GM23338 (cell line): ENCODE measurements around the gene NEUROG3. TPM values are rescaled to one million over a fixed set of nuclear protein-coding genes. Genes with fewer than 3 reads are reported as not detected.

Experiments used
- ATAC-seq: fragments of 200-7000 bp; cut with Tn5 transposase; 3 replicates; pipeline ENCODE4 v1.9.1; 2020
- DNase-seq: peaks from one replicate; pipeline ENCODE4 v3.0.0-alpha.2; 2015; ENCODE audit warnings: low spot score
- H2AFZ ChIP-seq: fragments of 200-600 bp; sonication (generic); 2 replicates; pipeline ENCODE4 v1.8.0; 2016; ENCODE audit warnings: antibody characterized with exemption, mild to moderate bottlenecking, moderate library complexity
- H3F3A ChIP-seq: fragments of 200-600 bp; sonication (generic); replicated peaks from 2 replicates; pipeline ENCODE4 v1.8.0; 2017; ENCODE audit warnings: antibody characterized with exemption, mixed run types, low read depth
- H3K27ac ChIP-seq: fragments of 200-600 bp; sonication (generic); 2 replicates; pipeline ENCODE4 v1.6.1; 2016; ENCODE audit warnings: low read depth
- H3K27me3 ChIP-seq: fragments of 200-600 bp; sonication (generic); 2 replicates; pipeline ENCODE4 v1.8.0; 2016; ENCODE audit warnings: mild to moderate bottlenecking, mixed run types, moderate library complexity; ENCODE audit not compliant: insufficient read depth
- H3K36me3 ChIP-seq: fragments of 200-600 bp; sonication (generic); 2 replicates; pipeline ENCODE4 v1.8.0; 2016; ENCODE audit warnings: mild to moderate bottlenecking; ENCODE audit not compliant: insufficient read depth
- H3K4me1 ChIP-seq: fragments of 200-600 bp; sonication (generic); 2 replicates; pipeline ENCODE4 v1.8.0; 2016; ENCODE audit warnings: mild to moderate bottlenecking, moderate library complexity; ENCODE audit not compliant: insufficient read depth
- H3K4me2 ChIP-seq: fragments of 200-600 bp; sonication (generic); 2 replicates; pipeline ENCODE4 v1.7.1; 2017; ENCODE audit warnings: mixed run types
- H3K4me3 ChIP-seq: fragments of 200-600 bp; sonication (generic); 2 replicates; pipeline ENCODE4 v1.6.1; 2016; ENCODE audit warnings: mixed run types
- H3K79me2 ChIP-seq: fragments of 200-600 bp; sonication (generic); replicated peaks from 2 replicates; pipeline ENCODE4 v1.8.0; 2017; ENCODE audit warnings: mild to moderate bottlenecking; ENCODE audit not compliant: insufficient read depth
- H3K9me2 ChIP-seq: fragments of 200-600 bp; sonication (generic); 2 replicates; pipeline ENCODE4 v1.8.0; 2017; ENCODE audit not compliant: insufficient read depth
- H4K20me1 ChIP-seq: fragments of 200-600 bp; sonication (generic); replicated peaks from 2 replicates; pipeline ENCODE4 v1.8.0; 2017; ENCODE audit warnings: mild to moderate bottlenecking; ENCODE audit not compliant: insufficient read depth
- H3K27ac Mint-ChIP-seq: 2 replicates; pipeline ENCODE4 v1.8.0; 2020; ENCODE audit warnings: inconsistent platforms, mild to moderate bottlenecking, moderate library complexity, mixed read lengths
- H3K27me3 Mint-ChIP-seq: 3 replicates; pipeline ENCODE4 v1.8.0; 2022; ENCODE audit warnings: low read depth, mild to moderate bottlenecking, moderate library complexity, mixed read lengths, inconsistent platforms; ENCODE audit not compliant: insufficient read depth, poor library complexity
- H3K36me3 Mint-ChIP-seq: 3 replicates; pipeline ENCODE4 v1.8.0; 2021; ENCODE audit warnings: low read depth, mild to moderate bottlenecking, inconsistent platforms, moderate library complexity, mixed read lengths
- H3K4me1 Mint-ChIP-seq: 3 replicates; pipeline ENCODE4 v1.8.0; 2020; ENCODE audit warnings: mild to moderate bottlenecking, inconsistent platforms, mixed read lengths
- H3K4me3 Mint-ChIP-seq: 3 replicates; pipeline ENCODE4 v1.8.0; 2021; ENCODE audit warnings: moderate library complexity, mild to moderate bottlenecking, inconsistent platforms, mixed read lengths
- H3K9me3 Mint-ChIP-seq: 3 replicates; pipeline ENCODE4 v1.8.0; 2020; ENCODE audit warnings: moderate library complexity, mild to moderate bottlenecking, inconsistent platforms, mixed read lengths
- EZH2 ChIP-seq: fragments of 200-600 bp; sonication (generic); IDR thresholded peaks from one replicate; pipeline ENCODE4 v1.8.0; 2017; ENCODE audit warnings: antibody characterized with exemption, mild to moderate bottlenecking, low read depth; ENCODE audit not compliant: unreplicated experiment
- EZH2phosphoT487 ChIP-seq: fragments of 200-600 bp; sonication (generic); IDR thresholded peaks from one replicate; pipeline ENCODE4 v1.8.1; 2018; ENCODE audit warnings: antibody characterized with exemption; ENCODE audit not compliant: unreplicated experiment
- STAT1 ChIP-seq: IDR thresholded peaks from one replicate; pipeline ENCODE4 v1.6.1; 2016; ENCODE audit warnings: antibody characterized with exemption; ENCODE audit not compliant: unreplicated experiment
- ZNF114 ChIP-seq: fragments of 250-450 bp; sonication (Bioruptor Pico); IDR thresholded peaks from 2 replicates; pipeline ENCODE4 v1.5.0; 2020; ENCODE audit warnings: mild to moderate bottlenecking, moderate library complexity
- ZNF462 ChIP-seq: fragments of 250-450 bp; sonication (Bioruptor Pico); IDR thresholded peaks from 2 replicates; pipeline ENCODE4 v1.5.0; 2020; ENCODE audit warnings: mild to moderate bottlenecking, moderate library complexity
- polyA plus RNA-seq: library from polyadenylated mRNA; unstranded; fragments of >200 nt; fragmentation: Nextera tagmentation; extraction: Ambion mirVana; gene quantifications from 2 replicates; pipeline ENCODE4 v1.2.1, GENCODE V29; 2016
- total RNA-seq: library from RNA; depleted of rRNA; stranded (reverse); fragments of >200 nt; shearing (Covaris generic); gene quantifications from 2 replicates; pipeline ENCODE4 v1.2.3, GENCODE V29; 2014
- TF ChIP-seq, protein P1 (sequence below): IDR thresholded peaks from 2 replicates; pipeline ENCODE4 v1.6.1; 2016; ENCODE audit warnings: antibody characterized with exemption

Gene NEUROG3
- total and polyA plus RNA-seq, 2 experiments from 2014 or later: not detected

GRCh38 chr10:69571618-69572158 lies 1.5 kb downstream of the NEUROG3 start:
- H3K36me3 Mint-ChIP-seq: peaks cover 4% of the 10 kb centered on the region; the same call in 1 of the 3 replicates
- ATAC-seq (peak; percentile 2), DNase-seq (peak; percentile 66)
- H3K36me3 ChIP-seq: no peaks in the 10 kb centered on the region
- peaks cover 12% of the 10 kb centered on the region; the same call in 2 of the 3 replicates for H3K9me3 Mint-ChIP-seq
- H3K79me2 ChIP-seq: no peaks in the 10 kb centered on the region
- H3K27ac ChIP-seq: no peak overlapping the region
- peaks cover 81% of the 10 kb centered on the region for H3K4me1 ChIP-seq
- H3K27me3 ChIP-seq: peaks cover 99% of the 10 kb centered on the region
- H3F3A ChIP-seq: peaks cover 32% of the 10 kb centered on the region
- peak overlapping the region; percentile 88 for H2AFZ ChIP-seq
- TF ChIP-seq STAT1 (no peak), EZH2phosphoT487 (peak; percentile 40), ZNF114 (CRISPR knock-in tag) (no peak), EZH2 (peak; percentile 91)
- H3K4me3 Mint-ChIP-seq: peak overlapping the region; percentile 75
- peaks cover 98% of the 10 kb centered on the region for H3K27me3 Mint-ChIP-seq
- H3K4me2 ChIP-seq: peak overlapping the region; percentile 94
- peaks cover 66% of the 10 kb centered on the region for H3K4me1 Mint-ChIP-seq
- peak overlapping the region; percentile 67 for H3K4me3 ChIP-seq
- peaks cover 5% of the 10 kb centered on the region; the same call in 1 of the 2 replicates for H4K20me1 ChIP-seq
- H3K9me2 ChIP-seq: no peaks in the 10 kb centered on the region
- no peak overlapping the region for H3K27ac Mint-ChIP-seq

GRCh38 chr10:69570050-69570816 lies 3.0 kb downstream of the NEUROG3 start:
- Mint-ChIP-seq H3K4me1 (peaks cover 56% of the 10 kb centered on the region), H3K27me3 (peaks cover 98% of the 10 kb centered on the region), H3K36me3 (peaks cover 4% of the 10 kb centered on the region; the same call in 1 of the 3 replicates), H3K9me3 (peaks cover 12% of the 10 kb centered on the region; the same call in 2 of the 3 replicates), H3K27ac (no peak overlapping the region), H3K4me3 (peak overlapping the region; percentile 75)
- no peak overlapping the region for H2AFZ ChIP-seq
- TF ChIP-seq ZNF462: no peak
- TF ChIP-seq EZH2: peak; percentile 32
- TF ChIP-seq, protein P1, sequence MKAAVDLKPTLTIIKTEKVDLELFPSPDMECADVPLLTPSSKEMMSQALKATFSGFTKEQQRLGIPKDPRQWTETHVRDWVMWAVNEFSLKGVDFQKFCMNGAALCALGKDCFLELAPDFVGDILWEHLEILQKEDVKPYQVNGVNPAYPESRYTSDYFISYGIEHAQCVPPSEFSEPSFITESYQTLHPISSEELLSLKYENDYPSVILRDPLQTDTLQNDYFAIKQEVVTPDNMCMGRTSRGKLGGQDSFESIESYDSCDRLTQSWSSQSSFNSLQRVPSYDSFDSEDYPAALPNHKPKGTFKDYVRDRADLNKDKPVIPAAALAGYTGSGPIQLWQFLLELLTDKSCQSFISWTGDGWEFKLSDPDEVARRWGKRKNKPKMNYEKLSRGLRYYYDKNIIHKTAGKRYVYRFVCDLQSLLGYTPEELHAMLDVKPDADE: no peak
- peaks cover 99% of the 10 kb centered on the region for H3K27me3 ChIP-seq
- ATAC-seq: peak; percentile 1
- H3K4me3 ChIP-seq: peak overlapping the region; percentile 67
- peak; percentile 69 for DNase-seq
- no peaks in the 10 kb centered on the region for H3K9me2 ChIP-seq
- H3K4me2 ChIP-seq: peak overlapping the region; percentile 94
- H3K36me3 ChIP-seq: no peaks in the 10 kb centered on the region
- H3F3A ChIP-seq: peaks cover 29% of the 10 kb centered on the region
- no peaks in the 10 kb centered on the region for H3K79me2 ChIP-seq
- peaks cover 69% of the 10 kb centered on the region for H3K4me1 ChIP-seq
- H3K27ac ChIP-seq: no peak overlapping the region
- peaks cover 5% of the 10 kb centered on the region; the same call in 1 of the 2 replicates for H4K20me1 ChIP-seq
